ENCODE measurements around the gene STEAP3. TPM values are rescaled to one million over a fixed set of nuclear protein-coding genes. Genes with fewer than 3 reads are reported as not detected.

The STEAP3 gene
- total and polyA plus RNA-seq, 2 donors (not counting 3 experiments of a cell fraction or from before 2014, with no cell fraction given), result 8.6 to 17.4 TPM

GRCh38 chr2:119229716-119230115 is 6.1 kb downstream of the STEAP3 start:
- BruUV-seq (replicated peaks), result no TSS peak
- dilution Hi-C loops (cut with MboI; ENCODE audit: extremely low pct_ligation_motif_present, low sequenced_read_pairs) (no loop called here), intact Hi-C loops (cut with micrococcal nuclease) (loop anchor here (2.0 to 5.0 kb wide), 2 partner anchors 23 to 63 kb away; no protein-coding TSS in a partner anchor)
- TF ChIP-seq CTCF (IDR thresholded peaks at IDR 0.05; ENCODE audit: extremely low read depth in 1 of 2, insufficient read depth in 1 of 2, low read depth in 1 of 2, low read length in 2 of 2), result no peak
- TF ChIP-seq EZH2 (IDR thresholded peaks at IDR 0.05; ENCODE audit: borderline replicate concordance, low read depth, low read length, severe bottlenecking), result no peak
- TF ChIP-seq MAX (IDR thresholded peaks at IDR 0.05; ENCODE audit: insufficient read depth, insufficient read length), result no peak
- TF ChIP-seq MYC (IDR thresholded peaks at IDR 0.05; ENCODE audit: low read depth, low read length), result no peak
- TF ChIP-seq JUN (IDR thresholded peaks at IDR 0.05; ENCODE audit: borderline replicate concordance, insufficient read depth, insufficient read length, low read depth), result no peak
- TF ChIP-seq FOS (IDR thresholded peaks at IDR 0.05; ENCODE audit: borderline replicate concordance, insufficient read depth, low read length), result no peak
- TF ChIP-seq POLR2A (IDR thresholded peaks at IDR 0.05; ENCODE audit: low read depth, low read length), result no peak
- no peak for TF ChIP-seq GATA2 (IDR thresholded peaks at IDR 0.05; ENCODE audit: insufficient read depth, insufficient read length, low read depth, low read length)
- no peak for TF ChIP-seq POLR2AphosphoS5 (IDR thresholded peaks at IDR 0.05; ENCODE audit: insufficient read depth, low read depth, low read length)
- no peak for FAIRE-seq
- Histone ChIP-seq H3K36me3 (ENCODE audit: control insufficient read depth in 2 of 2, extremely low read depth in 1 of 2, insufficient read depth in 2 of 2, low read length in 2 of 2) (no peaks in the 10 kb centered on the region), H3K27me3 (ENCODE audit: control insufficient read depth in 2 of 2, insufficient read depth in 2 of 2, low read length in 2 of 2) (no peaks in the 10 kb centered on the region), H3K27ac (ENCODE audit: insufficient read depth, low read depth, low read length) (no peak overlapping the region), H2AFZ (ENCODE audit: low read depth, low read length) (no peak overlapping the region), H3K9me1 (replicated peaks; ENCODE audit: control insufficient read depth, extremely low read depth, insufficient read depth, low read length) (no peaks in the 10 kb centered on the region), H3K4me3 (replicated peaks in 1 of 3; ENCODE audit: insufficient read depth in 1 of 3, low read depth in 1 of 3, low read length in 3 of 3) (no peak overlapping the region), H3K9ac (replicated peaks; ENCODE audit: extremely low read depth, insufficient read depth, low read length) (no peak overlapping the region), H4K20me1 (replicated peaks; ENCODE audit: control insufficient read depth, extremely low read depth, insufficient read depth, low read length) (no peaks in the 10 kb centered on the region), H3K4me1 (ENCODE audit: control insufficient read depth, extremely low read depth, insufficient read depth, low read length) (no peaks in the 10 kb centered on the region), H3K79me2 (ENCODE audit: control insufficient read depth, insufficient read depth, low read length) (peaks cover 15% of the 10 kb centered on the region), H3K9me3 (replicated peaks; ENCODE audit: control insufficient read depth, insufficient read depth, low read length) (no peaks in the 10 kb centered on the region), H3K4me2 (ENCODE audit: insufficient read depth, low read length) (no peak overlapping the region)
- ChIA-PET CTCF (no interaction called here), POLR2A (no interaction called here)
- DNase-seq (ENCODE audit: low read depth, low spot score), result no peak
